OCI-LY7 (cell line): ENCODE results near the gene COL4A2. TPM values are rescaled to one million over a fixed set of nuclear protein-coding genes. Genes with fewer than 3 reads are reported as not detected.
"Not testable (repeated sequence)": the region's sequence is repeated elsewhere in the genome, so short reads cannot be mapped to it uniquely, and the experiment has no call there.

Experiments
- BruUV-seq: library from RNA; stranded (reverse); fragments of 400-500 nt; replicated peaks from 2 replicates; lab custom pipeline; 2021; lab: Mats Ljungman, UMichigan
- CTCF ChIA-PET: fragments of 300-600 bp; sonication (Branson Sonifier 250); formaldehyde crosslinking; loops from one replicate; lab custom pipeline; 2022; ENCODE audit warnings: antibody characterized with exemption; ENCODE audit not compliant: unreplicated experiment; lab: Charles Lee
- POLR2A ChIA-PET: fragments of 300-600 bp; sonication (Branson Sonifier 250); formaldehyde crosslinking; loops from one replicate; lab custom pipeline; 2022; ENCODE audit warnings: antibody characterized with exemption; lab: Charles Lee
- DNase-seq: peaks from one replicate; pipeline ENCODE4 v3.0.0-alpha.2; 2015; ENCODE audit warnings: low spot score
- H2AFZ ChIP-seq: fragments of 200-600 bp; sonication (generic), shearing (Covaris generic); 2 replicates; pipeline ENCODE4 v1.6.1; 2014; ENCODE audit warnings: mild to moderate bottlenecking, antibody characterized with exemption, low read length, moderate library complexity
- H3K27ac ChIP-seq: fragments of 200-600 bp; sonication (generic); 2 replicates; pipeline ENCODE4 v1.5.1; 2014; ENCODE audit warnings: mixed run types, low read depth, mild to moderate bottlenecking, moderate library complexity, low read length, inconsistent platforms; ENCODE audit not compliant: poor library complexity, severe bottlenecking
- H3K36me3 ChIP-seq: fragments of 200-600 bp; sonication (generic); 2 replicates; pipeline ENCODE4 v1.6.1; 2014; ENCODE audit warnings: mild to moderate bottlenecking, antibody characterized with exemption, low read length, moderate library complexity, mixed read lengths; ENCODE audit not compliant: insufficient read depth
- H3K4me1 ChIP-seq: fragments of 200-600 bp; sonication (generic); 2 replicates; pipeline ENCODE4 v1.5.1; 2014; ENCODE audit warnings: mild to moderate bottlenecking, low read length; ENCODE audit not compliant: insufficient read depth, poor library complexity, severe bottlenecking
- H3K4me2 ChIP-seq: fragments of 200-600 bp; sonication (generic); 2 replicates; pipeline ENCODE4 v1.6.1; 2014; ENCODE audit warnings: mild to moderate bottlenecking, low read length
- H3K4me3 ChIP-seq: fragments of 200-600 bp; sonication (generic); 2 replicates; pipeline ENCODE4 v1.5.1; 2014; ENCODE audit warnings: mild to moderate bottlenecking, low read depth, low read length; ENCODE audit not compliant: poor library complexity, severe bottlenecking
- H3K79me2 ChIP-seq: fragments of 200-600 bp; sonication (generic); 2 replicates; pipeline ENCODE4 v1.6.1; 2016; ENCODE audit warnings: low read depth, mild to moderate bottlenecking, low read length, moderate library complexity, mixed read lengths; ENCODE audit not compliant: insufficient read depth
- H3K9me2 ChIP-seq: fragments of 200-600 bp; sonication (generic); 2 replicates; pipeline ENCODE4 v1.6.1; 2016; ENCODE audit warnings: mild to moderate bottlenecking, low read length, mixed read lengths; ENCODE audit not compliant: insufficient read depth
- H3K9me3 ChIP-seq: fragments of 200-600 bp; sonication (generic); 2 replicates; pipeline ENCODE4 v1.6.1; 2014; ENCODE audit warnings: mild to moderate bottlenecking, mixed run types, low read length, mixed read lengths
- H4K20me1 ChIP-seq: fragments of 200-600 bp; sonication (generic); 2 replicates; pipeline ENCODE4 v1.6.1; 2014; ENCODE audit warnings: mild to moderate bottlenecking, antibody characterized with exemption, low read length, moderate library complexity, mixed read lengths; ENCODE audit not compliant: insufficient read depth
- EZH2phosphoT487 ChIP-seq: fragments of 200-600 bp; sonication (generic); IDR thresholded peaks from 2 replicates; pipeline ENCODE4 v1.6.1; 2018; ENCODE audit warnings: low read depth, borderline replicate concordance, mild to moderate bottlenecking, mixed run types, antibody characterized with exemption, low read length, moderate library complexity, mixed read lengths
- intact Hi-C: fragments of 100-400 bp; cut with micrococcal nuclease; formaldehyde crosslinking; loops from one replicate; pipeline ENCODE4 v1.10.0; 2022; ENCODE audit not compliant: unreplicated experiment
- total RNA-seq, 2 experiments: library from RNA; depleted of rRNA in 1 of 2; stranded (reverse); fragments of >200 nt in 1 of 2; shearing (Covaris generic) in 1 of 2; gene quantifications; 2 replicates each; pipeline ENCODE4 v1.2.3, GENCODE V29; 2014 to 2022
- TF ChIP-seq, protein P1 (sequence below): fragments of 200-600 bp; sonication (generic); conservative IDR thresholded peaks from 2 replicates; pipeline ENCODE4 v1.5.1; 2014; ENCODE audit warnings: mild to moderate bottlenecking, antibody characterized with exemption, low read length, moderate library complexity, mixed read lengths

COL4A2 gene
- total RNA-seq, 2 experiments from 2014 or later = 0.34 TPM; not detected in 1

DNA sequence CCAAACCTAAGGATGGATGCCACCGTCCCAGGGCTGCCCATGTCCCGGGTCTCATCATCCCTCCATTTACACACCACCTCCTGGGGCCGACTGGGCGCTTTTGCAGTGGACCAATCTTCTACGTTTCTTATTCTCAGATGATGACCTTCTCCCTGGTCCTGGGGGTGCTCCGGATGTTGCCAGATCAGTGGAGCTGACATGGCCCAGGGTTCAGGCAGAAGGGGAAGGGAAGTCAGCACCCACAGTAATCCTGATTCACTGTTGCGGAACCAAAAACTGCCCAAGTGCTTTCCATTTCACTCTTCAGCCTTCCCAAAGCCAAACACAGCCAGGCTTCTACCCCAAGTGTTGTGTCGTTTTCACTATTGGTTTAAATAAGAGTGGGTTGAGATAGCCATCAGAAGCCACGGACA is 224.6 kb downstream of the COL4A2 start:
- Histone ChIP-seq H3K4me2 (no peak overlapping the region), H4K20me1 (no peaks in the 10 kb centered on the region), H3K36me3 (no peaks in the 10 kb centered on the region), H3K9me2 (no peaks in the 10 kb centered on the region), H2AFZ (no peak overlapping the region), H3K4me3 (no peak overlapping the region), H3K4me1 (no peaks in the 10 kb centered on the region), H3K79me2 (no peaks in the 10 kb centered on the region), H3K9me3 (no peaks in the 10 kb centered on the region), H3K27ac (no peak overlapping the region)
- DNase-seq = no peak
- CTCF ChIA-PET = no interaction called here
- no TSS peak for BruUV-seq
- intact Hi-C loops = no loop called here
- TF ChIP-seq, protein P1, sequence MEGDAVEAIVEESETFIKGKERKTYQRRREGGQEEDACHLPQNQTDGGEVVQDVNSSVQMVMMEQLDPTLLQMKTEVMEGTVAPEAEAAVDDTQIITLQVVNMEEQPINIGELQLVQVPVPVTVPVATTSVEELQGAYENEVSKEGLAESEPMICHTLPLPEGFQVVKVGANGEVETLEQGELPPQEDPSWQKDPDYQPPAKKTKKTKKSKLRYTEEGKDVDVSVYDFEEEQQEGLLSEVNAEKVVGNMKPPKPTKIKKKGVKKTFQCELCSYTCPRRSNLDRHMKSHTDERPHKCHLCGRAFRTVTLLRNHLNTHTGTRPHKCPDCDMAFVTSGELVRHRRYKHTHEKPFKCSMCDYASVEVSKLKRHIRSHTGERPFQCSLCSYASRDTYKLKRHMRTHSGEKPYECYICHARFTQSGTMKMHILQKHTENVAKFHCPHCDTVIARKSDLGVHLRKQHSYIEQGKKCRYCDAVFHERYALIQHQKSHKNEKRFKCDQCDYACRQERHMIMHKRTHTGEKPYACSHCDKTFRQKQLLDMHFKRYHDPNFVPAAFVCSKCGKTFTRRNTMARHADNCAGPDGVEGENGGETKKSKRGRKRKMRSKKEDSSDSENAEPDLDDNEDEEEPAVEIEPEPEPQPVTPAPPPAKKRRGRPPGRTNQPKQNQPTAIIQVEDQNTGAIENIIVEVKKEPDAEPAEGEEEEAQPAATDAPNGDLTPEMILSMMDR = no peak
- no peak for TF ChIP-seq EZH2phosphoT487
- POLR2A ChIA-PET = no interaction called here

DNA sequence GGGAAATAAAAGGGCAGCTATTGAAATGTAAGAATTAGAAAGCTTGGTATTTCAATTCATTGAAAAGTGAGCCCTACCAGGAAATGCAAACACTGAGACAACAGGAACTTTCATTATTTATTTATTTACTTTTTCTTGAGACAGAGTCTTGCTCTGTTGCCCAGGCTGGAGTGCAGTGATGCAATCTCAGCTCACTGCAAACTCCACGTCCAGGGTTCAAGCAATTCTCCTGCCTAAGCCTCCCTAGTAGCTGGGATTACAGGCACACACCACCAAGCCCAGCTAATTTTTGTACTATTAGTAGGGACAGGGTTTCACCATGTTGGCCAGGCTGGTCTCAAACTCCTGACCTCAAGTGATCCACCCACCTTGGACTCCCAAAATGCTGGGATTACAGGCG is 225.2 kb downstream of the COL4A2 start:
- DNase-seq, H3K27ac ChIP-seq, H3K9me3 ChIP-seq, H3K9me2 ChIP-seq, H3K4me3 ChIP-seq, intact Hi-C loops, H3K36me3 ChIP-seq, POLR2A ChIA-PET, H4K20me1 ChIP-seq, H2AFZ ChIP-seq, H3K79me2 ChIP-seq, CTCF ChIA-PET, H3K4me2 ChIP-seq, BruUV-seq, H3K4me1 ChIP-seq: not testable (repeated sequence)

DNA sequence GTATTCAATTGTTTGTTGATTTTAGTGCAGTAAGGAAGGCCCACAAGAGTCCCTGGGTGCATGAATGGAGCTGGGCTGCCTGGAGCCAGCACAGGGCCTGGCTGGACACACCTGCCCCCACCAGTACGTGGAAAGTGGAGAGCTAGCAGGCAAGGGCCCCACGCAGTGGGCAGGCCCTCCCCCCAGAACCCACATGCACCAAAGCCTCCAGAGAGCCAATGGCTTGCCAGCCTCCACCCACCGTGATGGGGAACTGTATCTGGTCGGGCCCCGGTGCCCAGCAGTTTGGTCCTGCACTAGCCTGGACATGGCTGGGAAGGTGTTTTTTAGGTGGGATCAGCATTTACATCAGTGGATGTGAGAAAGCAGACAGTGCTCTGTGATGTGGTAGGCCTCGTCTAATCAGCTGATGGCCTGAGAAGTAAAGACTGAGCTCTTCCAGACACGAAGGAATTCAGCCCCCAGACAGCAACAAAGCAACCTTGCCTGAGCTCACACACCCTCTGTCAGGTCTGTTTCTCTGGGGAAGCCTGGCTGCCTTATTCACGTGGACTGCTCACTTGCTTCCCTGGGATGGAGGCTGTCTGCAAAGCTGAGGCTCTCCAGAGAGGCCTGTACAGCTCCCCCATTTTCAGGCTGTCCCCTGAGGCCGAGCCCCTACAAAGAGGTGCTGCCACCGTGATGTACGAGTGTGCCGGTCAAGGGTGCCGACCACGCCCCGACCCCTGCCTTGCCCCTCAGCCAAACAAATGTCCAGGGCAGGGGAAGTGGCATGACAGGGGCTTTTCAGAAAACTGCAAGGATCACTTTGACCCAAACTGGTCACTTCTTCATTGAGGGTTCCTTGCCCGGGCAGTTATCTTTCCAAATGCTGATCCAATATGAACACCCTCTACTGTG is 226.9 kb downstream of the COL4A2 start:
- no peaks in the 10 kb centered on the region for H3K9me3 ChIP-seq
- H3K9me2 ChIP-seq = no peaks in the 10 kb centered on the region
- ChIA-PET POLR2A (no interaction called here), CTCF (no interaction called here)
- H3K4me2 ChIP-seq = no peak overlapping the region
- no peaks in the 10 kb centered on the region for H3K36me3 ChIP-seq
- H3K4me3 ChIP-seq = no peak overlapping the region
- H3K27ac ChIP-seq = no peak overlapping the region
- no peak overlapping the region for H2AFZ ChIP-seq
- no peaks in the 10 kb centered on the region for H3K4me1 ChIP-seq
- DNase-seq = no peak
- no peaks in the 10 kb centered on the region for H4K20me1 ChIP-seq
- BruUV-seq = no TSS peak
- intact Hi-C loops = no loop called here
- H3K79me2 ChIP-seq = no peaks in the 10 kb centered on the region
- no peak for TF ChIP-seq EZH2phosphoT487
- TF ChIP-seq, protein P1 = no peak
